ENCODE data around the gene MRI1. TPM values are rescaled to one million over a fixed set of nuclear protein-coding genes. Genes with fewer than 3 reads are reported as not detected.

The MRI1 gene
- polyA plus RNA-seq, 4 donors, result 12.3 to 41.3 (median 15.8) TPM

Other genes with a start within 250 kb of the MRI1 start
- gene C19orf53, start 9.9 kb downstream of the MRI1 start, polyA plus RNA-seq, result 100 to 1,000 TPM; 104 to 126 (median 118) TPM
- 1 to 10 TPM in 3 of 4 donors, under 1 TPM in 1; 0.45 to 4.0 (median 1.8) TPM for gene ZSWIM4, start 30.9 kb downstream of the MRI1 start, polyA plus RNA-seq
- gene NANOS3, start 112.6 kb downstream of the MRI1 start, polyA plus RNA-seq, result 1 to 10 TPM in 1 of 4 donors, under 1 TPM in 1, not detected in 2; 0.45 to 1.0 TPM
- gene BRME1, start 141.6 kb downstream of the MRI1 start, polyA plus RNA-seq, result 10 to 100 TPM in 2 of 4 donors, 1 to 10 TPM in 2; 3.5 to 67.1 (median 25.9) TPM
- 100 to 1,000 TPM in 2 of 4 donors, 10 to 100 TPM in 2; 38.2 to 199 (median 103) TPM for gene CC2D1A, start 141.7 kb downstream of the MRI1 start, polyA plus RNA-seq
- gene PODNL1, start 173.9 kb downstream of the MRI1 start, polyA plus RNA-seq, result 1 to 10 TPM in 1 of 4 donors, under 1 TPM in 1, not detected in 2; 0.41 to 1.7 TPM
- 10 to 100 TPM; 14.1 to 26.8 (median 20.9) TPM for gene DCAF15, start 188.0 kb downstream of the MRI1 start, polyA plus RNA-seq
- gene RFX1, start 241.8 kb downstream of the MRI1 start, polyA plus RNA-seq, result 10 to 100 TPM in 1 of 4 donors, 1 to 10 TPM in 3; 3.8 to 16.6 (median 5.5) TPM